ENCODE results near the gene EDA.

EDA gene

DNA sequence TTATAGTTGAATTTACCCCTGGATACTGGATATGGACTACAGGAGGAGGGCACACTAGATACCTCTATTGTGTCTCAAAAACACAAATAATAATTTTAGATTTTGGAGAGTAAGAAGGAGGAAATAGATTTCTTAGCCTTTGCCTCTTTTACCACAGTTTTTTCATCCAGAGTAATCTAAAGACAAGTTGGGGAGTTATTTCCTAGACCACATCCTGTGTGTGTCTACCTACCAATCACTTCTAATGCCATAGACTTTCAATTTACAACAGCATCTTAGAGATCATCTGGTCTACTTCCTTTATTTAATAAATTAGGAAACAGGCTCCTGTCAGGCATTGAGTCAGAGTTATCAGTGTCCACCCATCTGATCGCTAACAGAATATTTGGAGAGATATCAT lies 191.5 kb downstream of the EDA start:
- Histone ChIP-seq H3K9me3 (ENCODE audit: control insufficient read depth, low read length) (no peaks in the 10 kb centered on the region), H3K27me3 (ENCODE audit: control insufficient read depth, insufficient read depth, low read length) (no peaks in the 10 kb centered on the region), H3K9ac (no peak overlapping the region), H3K36me3 (ENCODE audit: control insufficient read depth, insufficient read depth, low read length) (no peaks in the 10 kb centered on the region), H3K27ac (no peak overlapping the region), H2AFZ (no peak overlapping the region), H3K79me2 (no peaks in the 10 kb centered on the region), H3K4me1 (no peaks in the 10 kb centered on the region), H3K4me2 (ENCODE audit: low read length) (no peak overlapping the region), H3K4me3 (ENCODE audit: low read depth, low read length) (no peak overlapping the region)
- TF ChIP-seq, protein P1, sequence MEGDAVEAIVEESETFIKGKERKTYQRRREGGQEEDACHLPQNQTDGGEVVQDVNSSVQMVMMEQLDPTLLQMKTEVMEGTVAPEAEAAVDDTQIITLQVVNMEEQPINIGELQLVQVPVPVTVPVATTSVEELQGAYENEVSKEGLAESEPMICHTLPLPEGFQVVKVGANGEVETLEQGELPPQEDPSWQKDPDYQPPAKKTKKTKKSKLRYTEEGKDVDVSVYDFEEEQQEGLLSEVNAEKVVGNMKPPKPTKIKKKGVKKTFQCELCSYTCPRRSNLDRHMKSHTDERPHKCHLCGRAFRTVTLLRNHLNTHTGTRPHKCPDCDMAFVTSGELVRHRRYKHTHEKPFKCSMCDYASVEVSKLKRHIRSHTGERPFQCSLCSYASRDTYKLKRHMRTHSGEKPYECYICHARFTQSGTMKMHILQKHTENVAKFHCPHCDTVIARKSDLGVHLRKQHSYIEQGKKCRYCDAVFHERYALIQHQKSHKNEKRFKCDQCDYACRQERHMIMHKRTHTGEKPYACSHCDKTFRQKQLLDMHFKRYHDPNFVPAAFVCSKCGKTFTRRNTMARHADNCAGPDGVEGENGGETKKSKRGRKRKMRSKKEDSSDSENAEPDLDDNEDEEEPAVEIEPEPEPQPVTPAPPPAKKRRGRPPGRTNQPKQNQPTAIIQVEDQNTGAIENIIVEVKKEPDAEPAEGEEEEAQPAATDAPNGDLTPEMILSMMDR (IDR thresholded peaks at IDR 0.05) = no peak

DNA sequence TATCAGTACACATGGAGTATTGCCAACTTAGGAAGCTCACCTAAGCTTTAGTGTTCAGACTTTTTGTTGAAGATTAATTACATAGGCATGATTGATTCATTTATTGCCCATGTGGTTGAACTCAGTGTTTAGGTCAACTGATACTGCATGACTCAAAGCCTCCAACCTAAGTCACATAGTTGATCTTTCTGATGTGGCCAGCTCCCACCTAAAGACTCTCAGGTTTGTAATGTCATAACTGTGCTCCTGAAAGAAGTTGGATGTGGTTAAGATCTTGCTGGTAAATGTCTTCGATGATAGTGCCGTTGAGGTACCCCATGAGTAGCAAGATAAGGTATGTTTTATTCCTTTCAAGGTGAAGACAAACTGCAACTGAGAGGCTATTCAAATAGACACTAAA lies 192.5 kb downstream of the EDA start:
- Histone ChIP-seq H3K4me3 (ENCODE audit: low read depth, low read length) (no peak overlapping the region), H3K4me1 (no peaks in the 10 kb centered on the region), H3K79me2 (no peaks in the 10 kb centered on the region), H3K4me2 (ENCODE audit: low read length) (no peak overlapping the region), H3K36me3 (ENCODE audit: control insufficient read depth, insufficient read depth, low read length) (no peaks in the 10 kb centered on the region), H2AFZ (no peak overlapping the region), H3K9ac (no peak overlapping the region), H3K9me3 (ENCODE audit: control insufficient read depth, low read length) (no peaks in the 10 kb centered on the region), H3K27me3 (ENCODE audit: control insufficient read depth, insufficient read depth, low read length) (no peaks in the 10 kb centered on the region), H3K27ac (no peak overlapping the region)
- TF ChIP-seq, protein P1 (IDR thresholded peaks at IDR 0.05) = no peak

DNA sequence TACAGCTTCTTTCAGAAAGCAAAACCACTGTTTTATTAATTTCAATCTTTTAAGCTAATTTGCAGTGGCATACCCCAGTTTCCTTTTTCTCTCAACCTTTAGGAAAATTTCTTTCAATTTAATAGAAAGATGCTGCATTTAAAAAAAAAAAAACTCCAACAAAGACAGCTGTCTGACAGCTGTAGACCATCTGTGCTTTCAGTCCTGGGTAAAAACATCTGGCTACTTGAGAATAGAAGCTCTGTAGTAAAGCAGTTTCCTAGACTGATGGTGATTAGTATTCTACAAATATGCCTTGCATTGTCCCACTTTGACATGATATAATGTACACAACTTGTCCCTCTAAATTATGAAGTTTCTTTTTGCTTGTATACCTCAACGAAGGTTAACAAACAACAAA lies 197.8 kb downstream of the EDA start:
- Histone ChIP-seq H2AFZ (no peak overlapping the region), H3K27me3 (ENCODE audit: control insufficient read depth, insufficient read depth, low read length) (no peaks in the 10 kb centered on the region), H3K9ac (no peak overlapping the region), H3K4me3 (ENCODE audit: low read depth, low read length) (no peak overlapping the region), H3K4me2 (ENCODE audit: low read length) (no peak overlapping the region), H3K9me3 (ENCODE audit: control insufficient read depth, low read length) (no peaks in the 10 kb centered on the region), H3K79me2 (no peaks in the 10 kb centered on the region), H3K27ac (no peak overlapping the region), H3K4me1 (no peaks in the 10 kb centered on the region), H3K36me3 (ENCODE audit: control insufficient read depth, insufficient read depth, low read length) (no peaks in the 10 kb centered on the region)
- TF ChIP-seq, protein P1 (IDR thresholded peaks at IDR 0.05) = no peak

- H3K9ac ChIP-seq = no peak overlapping the region
- no peaks in the 10 kb centered on the region for H3K36me3 ChIP-seq (ENCODE audit: control insufficient read depth, insufficient read depth, low read length)
- no peak overlapping the region for H3K27ac ChIP-seq
- TF ChIP-seq, protein P1 (IDR thresholded peaks at IDR 0.05) = no peak
- H3K9me3 ChIP-seq (ENCODE audit: control insufficient read depth, low read length) = no peaks in the 10 kb centered on the region
- H3K4me2 ChIP-seq (ENCODE audit: low read length) = no peak overlapping the region
- H2AFZ ChIP-seq = no peak overlapping the region
- H3K79me2 ChIP-seq = no peaks in the 10 kb centered on the region
- H3K4me1 ChIP-seq = no peaks in the 10 kb centered on the region
- H3K27me3 ChIP-seq (ENCODE audit: control insufficient read depth, insufficient read depth, low read length) = no peaks in the 10 kb centered on the region
- H3K4me3 ChIP-seq (ENCODE audit: low read depth, low read length) = no peak overlapping the region
Observed at GRCh38 chrX:69815063-69815462, 199.2 kb downstream of the EDA start.

DNA sequence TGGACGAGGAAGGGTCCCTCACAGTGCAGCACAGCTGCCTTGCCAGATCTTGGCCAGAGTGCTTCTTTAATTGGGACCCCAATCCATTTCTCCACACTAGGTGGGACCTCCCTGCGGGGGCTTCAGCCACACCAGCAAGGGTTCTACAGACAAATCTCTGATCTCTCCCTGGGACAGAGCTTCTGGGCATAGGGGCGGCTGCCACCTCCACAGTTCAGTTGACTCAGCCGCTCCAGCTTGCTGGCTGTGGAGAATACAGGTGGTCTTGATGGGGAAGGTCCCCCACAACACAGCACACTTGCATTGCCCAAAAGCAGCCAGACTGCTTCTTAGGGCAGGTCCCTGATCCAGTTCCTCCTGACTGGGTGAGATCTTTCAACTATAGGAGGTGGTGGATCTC lies 199.6 kb downstream of the EDA start:
- Histone ChIP-seq H3K4me1 (no peaks in the 10 kb centered on the region), H2AFZ (no peak overlapping the region), H3K9ac (no peak overlapping the region), H3K9me3 (ENCODE audit: control insufficient read depth, low read length) (no peaks in the 10 kb centered on the region), H3K27ac (no peak overlapping the region), H3K79me2 (no peaks in the 10 kb centered on the region), H3K27me3 (ENCODE audit: control insufficient read depth, insufficient read depth, low read length) (no peaks in the 10 kb centered on the region), H3K36me3 (ENCODE audit: control insufficient read depth, insufficient read depth, low read length) (no peaks in the 10 kb centered on the region), H3K4me2 (ENCODE audit: low read length) (no peak overlapping the region), H3K4me3 (ENCODE audit: low read depth, low read length) (no peak overlapping the region)
- TF ChIP-seq, protein P1 (IDR thresholded peaks at IDR 0.05) = no peak
